ENCODE data around the gene ALPI.
"Not testable (repeated sequence)": the region's sequence is repeated elsewhere in the genome, so short reads cannot be mapped to it uniquely, and the experiment has no call there.

Gene ALPI

DNA sequence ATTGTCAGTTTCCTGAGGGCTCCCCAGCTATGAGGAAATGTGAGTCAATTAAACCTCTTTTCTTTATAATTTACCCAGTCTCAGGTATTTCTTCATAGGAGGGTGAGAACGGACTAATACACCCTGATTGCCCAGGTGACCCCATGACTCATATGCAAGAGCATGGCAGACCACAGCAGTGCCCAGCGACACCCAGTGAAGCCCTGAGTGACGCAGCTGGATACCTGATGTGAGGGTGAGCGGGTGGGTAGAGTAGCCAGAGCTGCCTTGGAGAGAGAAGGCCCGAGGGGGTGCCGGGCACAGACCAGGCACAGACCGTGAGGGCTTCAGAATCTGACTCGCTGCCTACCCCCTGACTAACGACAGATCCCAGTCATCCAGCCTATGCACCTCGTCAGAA lies 33.9 kb upstream of the ALPI start:
- H3K27ac ChIP-seq: no peak overlapping the region
- POLR2A ChIA-PET (ENCODE audit: low non-redundant PET): no interaction called here
- CTCF ChIA-PET: interaction anchor here (0.6 kb wide), 1 partner anchor 188 kb away, joined by 3 read pairs; no protein-coding TSS in a partner anchor

DNA sequence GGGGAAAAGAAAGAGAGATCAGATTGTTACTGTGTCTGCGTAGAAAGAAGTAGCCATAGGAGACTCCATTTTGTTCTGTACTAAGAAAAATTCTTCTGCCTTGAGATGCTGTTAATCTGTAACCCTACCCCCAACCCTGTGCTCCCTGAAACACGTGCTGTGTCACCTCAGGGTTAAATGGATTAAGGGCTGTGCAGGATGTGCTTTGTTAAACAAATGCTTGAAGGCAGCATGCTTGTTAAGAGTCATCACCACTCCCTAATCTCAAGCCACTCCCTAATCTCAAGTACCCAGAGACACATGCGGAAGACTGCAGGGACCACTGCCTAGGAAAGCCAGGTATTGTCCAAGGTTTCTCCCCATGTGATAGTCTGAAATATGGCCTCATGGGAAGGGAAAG lies 33.0 kb upstream of the ALPI start:
- POLR2A ChIA-PET (ENCODE audit: low non-redundant PET); H3K27ac ChIP-seq; DNase-seq (ENCODE audit: low spot score); CTCF ChIA-PET: not testable (repeated sequence)

More for the DNA sequence above, 33.9 kb upstream of the ALPI start:
- DNase-seq (ENCODE audit: low spot score): no peak
- TF ChIP-seq CTCF (conservative IDR thresholded peaks at IDR 0.05; ENCODE audit: low read depth): no peak

- CTCF ChIA-PET; DNase-seq (ENCODE audit: low spot score); H3K27ac ChIP-seq; POLR2A ChIA-PET (ENCODE audit: low non-redundant PET): not testable (repeated sequence)
These were observed 32.5 kb upstream of the ALPI start for GRCh38 chr2:232423407-232423806.

DNA sequence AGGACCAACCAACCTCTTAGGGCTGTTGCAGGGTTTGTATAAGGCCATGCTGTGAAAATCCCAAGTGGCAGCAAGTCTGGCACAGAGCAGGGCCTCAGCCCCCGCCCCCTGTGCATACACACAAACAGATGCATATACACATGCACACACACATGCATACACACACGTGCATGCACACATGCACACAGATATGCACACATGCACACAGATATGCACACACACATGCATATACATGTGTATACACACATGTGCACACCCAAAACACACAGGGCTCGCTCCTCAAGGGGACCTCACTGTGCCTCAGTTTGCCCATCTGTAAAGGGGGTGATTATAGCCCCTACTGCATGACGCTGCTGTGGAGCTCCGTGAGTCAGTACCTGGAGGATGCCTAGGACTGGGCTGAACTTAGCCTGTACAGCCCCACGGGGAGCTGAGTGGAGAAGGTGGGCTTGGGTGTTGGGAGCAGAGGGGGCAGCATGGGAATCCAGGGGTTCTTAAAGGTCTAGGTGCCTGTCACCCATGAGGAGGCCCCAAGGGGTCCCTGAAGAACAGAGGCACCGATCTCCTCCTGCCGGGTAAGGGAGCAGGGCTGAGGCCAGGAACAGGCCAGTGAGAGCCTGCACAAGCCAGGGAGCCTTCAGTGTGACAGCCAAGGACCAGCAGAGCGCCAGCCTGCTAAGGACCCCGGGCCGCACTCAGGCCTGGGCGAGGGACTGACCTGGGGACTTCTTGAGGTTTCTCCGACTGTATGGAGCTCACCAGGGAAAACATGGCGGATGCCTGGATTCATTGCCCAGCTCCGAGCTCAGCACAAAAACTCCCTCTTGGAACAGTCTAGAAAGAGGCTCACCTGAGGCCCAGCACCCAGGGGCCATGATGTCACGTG lies 24.0 kb upstream of the ALPI start:
- ChIA-PET CTCF (interaction anchor here (0.6 kb wide), 1 partner anchor 15 kb away, joined by 3 read pairs; no protein-coding TSS in a partner anchor), POLR2A (ENCODE audit: low non-redundant PET) (no interaction called here)
- no peak for DNase-seq (ENCODE audit: low spot score)
- H3K27ac ChIP-seq: no peak overlapping the region
- TF ChIP-seq CTCF (conservative IDR thresholded peaks at IDR 0.05; ENCODE audit: low read depth): no peak

DNA sequence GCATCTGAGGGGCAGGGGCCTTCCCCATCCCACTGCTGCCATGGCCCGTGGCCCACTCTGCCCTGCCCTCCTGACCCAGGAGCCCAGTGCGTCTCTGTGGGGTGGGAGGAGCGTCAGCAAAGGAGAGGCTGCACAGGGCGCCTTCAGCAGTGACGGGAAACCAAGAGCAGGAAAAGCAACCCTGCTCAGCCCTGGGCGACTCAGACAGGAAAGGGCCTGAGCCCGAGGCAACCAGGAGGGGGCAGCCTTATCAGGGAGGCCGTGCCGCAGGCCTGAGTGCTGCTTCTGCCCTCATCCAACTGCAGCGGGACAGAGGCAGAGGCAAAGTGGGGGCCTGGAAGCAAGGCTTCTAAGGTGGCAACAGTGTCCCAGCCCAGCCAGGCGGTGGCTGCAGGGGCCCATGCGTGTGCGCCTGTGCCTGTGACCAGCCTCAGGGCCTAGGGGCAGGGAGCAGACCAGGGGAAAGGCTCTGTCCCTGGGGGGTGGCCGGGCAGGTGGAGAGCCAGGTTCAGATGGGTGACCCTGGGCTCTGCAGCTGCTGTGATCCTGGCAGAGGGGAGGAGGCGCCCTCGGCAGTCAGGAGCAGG lies 23.3 kb upstream of the ALPI start:
- TF ChIP-seq CTCF (conservative IDR thresholded peaks at IDR 0.05; ENCODE audit: low read depth): no peak
- ChIA-PET CTCF (no interaction called here), POLR2A (ENCODE audit: low non-redundant PET) (no interaction called here)
- DNase-seq (ENCODE audit: low spot score): no peak
- H3K27ac ChIP-seq: no peak overlapping the region

GRCh38 chr2:232433622-232434021 lies 22.3 kb upstream of the ALPI start:
- CTCF ChIA-PET; POLR2A ChIA-PET (ENCODE audit: low non-redundant PET); H3K27ac ChIP-seq; DNase-seq (ENCODE audit: low spot score): not testable (repeated sequence)

DNA sequence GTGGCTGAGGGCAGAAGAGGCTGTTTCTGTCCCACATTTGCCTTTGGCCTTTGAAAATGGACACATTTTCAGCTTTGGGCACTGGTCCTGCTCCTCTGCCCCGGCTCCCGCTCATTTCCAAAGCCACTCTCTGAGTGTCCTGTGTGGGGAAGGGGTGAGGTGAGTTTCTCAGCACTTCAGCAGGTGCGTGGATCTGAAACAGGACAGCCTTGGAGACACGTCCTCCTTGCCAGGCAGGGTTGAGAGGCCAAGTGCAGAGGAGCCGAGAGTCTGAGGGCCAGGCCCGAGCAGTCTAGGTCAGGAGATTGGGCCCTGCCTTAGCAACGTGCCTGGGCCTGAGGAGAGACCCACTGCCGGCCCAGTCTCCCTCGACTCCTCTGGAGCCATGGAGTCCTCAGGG lies 21.9 kb upstream of the ALPI start:
- TF ChIP-seq CTCF (conservative IDR thresholded peaks at IDR 0.05; ENCODE audit: low read depth): no peak
- no peak for DNase-seq (ENCODE audit: low spot score)
- ChIA-PET CTCF (no interaction called here), POLR2A (ENCODE audit: low non-redundant PET) (no interaction called here)
- no peak overlapping the region for H3K27ac ChIP-seq

Data from RWPE1 (cell line).